ENCODE results near the gene ARHGAP24.
"Not testable (repeated sequence)": the region's sequence is repeated elsewhere in the genome, so short reads cannot be mapped to it uniquely, and the experiment has no call there.

ARHGAP24 gene

DNA sequence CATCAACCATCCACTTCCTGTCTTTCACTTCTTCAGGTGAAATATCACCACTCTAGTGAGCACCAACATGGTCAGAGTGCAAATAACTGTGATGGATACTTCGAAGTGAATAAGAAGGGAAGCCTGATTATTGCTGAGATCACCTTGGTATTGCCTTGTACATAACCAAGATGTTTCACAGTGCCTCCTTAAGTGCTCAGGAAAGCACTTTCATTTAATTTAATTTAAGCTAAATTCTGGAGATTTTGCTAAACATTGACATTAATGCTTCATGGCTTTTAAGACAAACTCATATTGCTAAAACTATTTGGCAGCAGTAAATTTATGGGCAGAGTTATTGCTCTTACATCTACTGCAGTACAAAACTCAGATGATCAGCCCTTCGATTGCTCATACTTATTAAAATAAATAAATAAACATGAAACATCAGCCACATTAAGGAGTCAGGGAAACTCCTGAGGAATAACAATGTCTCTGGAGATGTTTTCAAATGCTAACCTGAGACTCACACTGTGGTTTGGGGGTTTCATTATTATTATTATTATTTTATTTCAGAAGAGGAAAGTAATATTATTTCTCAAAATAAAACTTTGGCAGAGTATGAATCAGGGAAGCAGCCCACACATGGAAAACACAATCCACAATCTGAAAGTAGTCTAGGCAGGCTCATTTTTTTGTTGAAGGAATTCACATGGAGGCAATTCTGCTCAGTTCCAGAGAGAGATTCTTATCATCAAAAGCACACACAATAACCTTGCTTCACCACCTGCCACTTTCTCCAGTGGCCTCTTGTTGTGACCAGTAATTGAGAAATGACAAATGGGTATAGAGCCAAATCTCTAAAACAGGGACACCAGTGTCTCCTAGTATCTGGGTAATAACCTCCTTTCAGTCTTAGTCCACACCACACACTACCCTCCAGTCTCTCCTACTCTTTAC lies 540.7 kb downstream of the ARHGAP24 start:
- no peak overlapping the region for H3K4me3 ChIP-seq (ENCODE audit: low read depth in 1 of 2, low read length in 2 of 2)
- H3K9me3 ChIP-seq (ENCODE audit: control insufficient read depth in 1 of 2, low read length in 2 of 2), result no peaks in the 10 kb centered on the region
- H3K36me3 ChIP-seq (ENCODE audit: control insufficient read depth in 1 of 2, insufficient read depth in 2 of 2, low read length in 2 of 2), result no peaks in the 10 kb centered on the region
- H3K27ac ChIP-seq (ENCODE audit: low read length), result no peak overlapping the region
- H3K27me3 ChIP-seq (ENCODE audit: low read depth, low read length), result no peaks in the 10 kb centered on the region
- H3K4me1 ChIP-seq (ENCODE audit: control insufficient read depth in 1 of 2, insufficient read depth in 2 of 2, low read length in 2 of 2), result no peaks in the 10 kb centered on the region

DNA sequence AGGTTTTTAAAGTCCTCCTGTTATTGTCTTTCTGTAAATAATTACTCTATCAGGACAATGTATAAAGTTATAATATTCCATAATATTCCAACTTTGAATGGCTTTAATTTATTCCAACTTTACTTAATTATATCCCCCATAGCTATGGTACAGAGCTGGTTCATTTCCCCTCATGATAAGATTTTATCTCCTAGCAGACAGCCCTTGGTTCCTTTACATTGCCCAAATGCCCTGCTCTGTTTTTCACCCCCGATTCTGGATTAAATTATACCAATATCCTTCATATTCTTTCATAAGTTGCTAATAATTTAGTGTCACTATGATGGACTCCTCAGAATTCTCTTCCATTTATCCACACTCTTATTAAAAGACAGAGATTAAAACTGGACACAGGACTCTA lies 544.4 kb downstream of the ARHGAP24 start:
- Histone ChIP-seq H3K4me3 (ENCODE audit: low read depth in 1 of 2, low read length in 2 of 2) (no peak overlapping the region), H3K36me3 (ENCODE audit: control insufficient read depth in 1 of 2, insufficient read depth in 2 of 2, low read length in 2 of 2) (no peaks in the 10 kb centered on the region), H3K9me3 (ENCODE audit: control insufficient read depth in 1 of 2, low read length in 2 of 2) (no peaks in the 10 kb centered on the region), H3K4me1 (ENCODE audit: control insufficient read depth in 1 of 2, insufficient read depth in 2 of 2, low read length in 2 of 2) (no peaks in the 10 kb centered on the region), H3K27me3 (ENCODE audit: low read depth, low read length) (no peaks in the 10 kb centered on the region), H3K27ac (ENCODE audit: low read length) (no peak overlapping the region)

GRCh38 chr4:86019906-86020305 lies 545.0 kb downstream of the ARHGAP24 start:
- Histone ChIP-seq H3K4me1 (ENCODE audit: control insufficient read depth in 1 of 2, insufficient read depth in 2 of 2, low read length in 2 of 2) (no peaks in the 10 kb centered on the region), H3K9me3 (ENCODE audit: control insufficient read depth in 1 of 2, low read length in 2 of 2) (no peaks in the 10 kb centered on the region), H3K27ac (ENCODE audit: low read length) (no peak overlapping the region), H3K4me3 (ENCODE audit: low read depth in 1 of 2, low read length in 2 of 2) (no peak overlapping the region), H3K27me3 (ENCODE audit: low read depth, low read length) (no peaks in the 10 kb centered on the region), H3K36me3 (ENCODE audit: control insufficient read depth in 1 of 2, insufficient read depth in 2 of 2, low read length in 2 of 2) (no peaks in the 10 kb centered on the region)

DNA sequence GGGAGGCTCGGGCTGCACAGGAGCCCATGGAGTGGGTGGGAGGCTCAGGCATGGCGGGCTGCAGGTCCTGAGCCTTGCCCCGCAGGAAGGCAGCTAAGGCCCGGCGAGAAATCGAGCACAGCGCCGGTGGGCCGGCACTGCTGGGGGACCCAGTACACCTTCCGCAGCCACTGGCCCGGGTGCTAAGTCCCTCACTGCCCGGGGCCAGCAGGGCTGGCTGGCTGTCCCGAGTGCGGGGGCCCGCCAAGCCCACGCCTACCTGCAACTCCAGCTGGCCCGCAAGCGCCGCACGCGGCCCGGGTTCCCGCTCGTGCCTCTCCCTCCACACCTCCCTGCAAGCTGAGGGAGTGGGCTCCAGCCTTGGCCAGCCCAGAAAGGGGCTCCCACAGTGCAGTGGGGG lies 546.7 kb downstream of the ARHGAP24 start:
- H3K4me1 ChIP-seq (ENCODE audit: control insufficient read depth in 1 of 2, insufficient read depth in 2 of 2, low read length in 2 of 2); H3K27me3 ChIP-seq (ENCODE audit: low read depth, low read length); H3K4me3 ChIP-seq (ENCODE audit: low read depth in 1 of 2, low read length in 2 of 2); H3K27ac ChIP-seq (ENCODE audit: low read length); H3K36me3 ChIP-seq (ENCODE audit: control insufficient read depth in 1 of 2, insufficient read depth in 2 of 2, low read length in 2 of 2); H3K9me3 ChIP-seq (ENCODE audit: control insufficient read depth in 1 of 2, low read length in 2 of 2): not testable (repeated sequence)

GRCh38 chr4:86026720-86027119 lies 551.8 kb downstream of the ARHGAP24 start:
- Histone ChIP-seq H3K36me3 (ENCODE audit: control insufficient read depth in 1 of 2, insufficient read depth in 2 of 2, low read length in 2 of 2) (no peaks in the 10 kb centered on the region), H3K4me3 (ENCODE audit: low read depth in 1 of 2, low read length in 2 of 2) (no peak overlapping the region), H3K9me3 (ENCODE audit: control insufficient read depth in 1 of 2, low read length in 2 of 2) (no peaks in the 10 kb centered on the region), H3K4me1 (ENCODE audit: control insufficient read depth in 1 of 2, insufficient read depth in 2 of 2, low read length in 2 of 2) (no peaks in the 10 kb centered on the region), H3K27ac (ENCODE audit: low read length) (no peak overlapping the region), H3K27me3 (ENCODE audit: low read depth, low read length) (no peaks in the 10 kb centered on the region)

GRCh38 chr4:86031927-86032326 lies 557.0 kb downstream of the ARHGAP24 start:
- H3K36me3 ChIP-seq (ENCODE audit: control insufficient read depth in 1 of 2, insufficient read depth in 2 of 2, low read length in 2 of 2), result peaks cover 0 to 4% of the 10 kb centered on the region in 2 donors
- no peaks in the 10 kb centered on the region for H3K27me3 ChIP-seq (ENCODE audit: low read depth, low read length)
- peaks cover 0 to 20% of the 10 kb centered on the region in 2 donors for H3K4me1 ChIP-seq (ENCODE audit: control insufficient read depth in 1 of 2, insufficient read depth in 2 of 2, low read length in 2 of 2)
- no peak overlapping the region for H3K27ac ChIP-seq (ENCODE audit: low read length)
- H3K4me3 ChIP-seq (ENCODE audit: low read depth in 1 of 2, low read length in 2 of 2), result no peak overlapping the region
- no peaks in the 10 kb centered on the region for H3K9me3 ChIP-seq (ENCODE audit: control insufficient read depth in 1 of 2, low read length in 2 of 2)

DNA sequence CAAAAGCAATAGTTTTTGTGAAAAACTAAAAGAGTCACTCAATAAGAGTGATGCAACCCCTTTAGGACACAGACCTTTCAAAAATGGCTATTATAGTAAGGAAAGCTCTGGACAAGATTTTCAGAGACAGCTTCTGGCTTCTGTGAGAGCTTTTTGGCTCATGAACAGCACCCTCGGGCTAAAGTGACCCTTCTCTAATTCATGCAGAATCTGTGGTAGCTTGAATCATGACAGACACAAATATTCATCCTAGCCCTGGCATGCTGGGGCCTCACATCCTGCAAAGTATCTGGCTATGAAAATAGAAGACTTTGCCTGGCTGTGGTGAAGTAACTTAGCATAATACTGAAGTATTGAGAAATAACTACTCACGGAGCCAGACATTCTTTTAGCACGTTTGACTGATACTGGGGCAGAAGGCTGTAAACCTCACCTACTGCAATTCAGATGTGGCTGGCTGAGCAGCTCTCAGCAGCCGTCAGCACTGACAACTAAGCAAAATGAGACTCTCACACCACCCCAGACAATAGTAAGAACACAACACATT lies 557.6 kb downstream of the ARHGAP24 start:
- no peak overlapping the region for H3K27ac ChIP-seq (ENCODE audit: low read length)
- H3K9me3 ChIP-seq (ENCODE audit: control insufficient read depth in 1 of 2, low read length in 2 of 2), result no peaks in the 10 kb centered on the region
- H3K27me3 ChIP-seq (ENCODE audit: low read depth, low read length), result no peaks in the 10 kb centered on the region
- H3K36me3 ChIP-seq (ENCODE audit: control insufficient read depth in 1 of 2, insufficient read depth in 2 of 2, low read length in 2 of 2), result peaks cover 0 to 4% of the 10 kb centered on the region in 2 donors
- H3K4me1 ChIP-seq (ENCODE audit: control insufficient read depth in 1 of 2, insufficient read depth in 2 of 2, low read length in 2 of 2), result peaks cover 0 to 20% of the 10 kb centered on the region in 2 donors
- H3K4me3 ChIP-seq (ENCODE audit: low read depth in 1 of 2, low read length in 2 of 2), result no peak overlapping the region

- Histone ChIP-seq H3K36me3 (ENCODE audit: control insufficient read depth in 1 of 2, insufficient read depth in 2 of 2, low read length in 2 of 2) (peaks cover 0 to 4% of the 10 kb centered on the region in 2 donors), H3K27me3 (ENCODE audit: low read depth, low read length) (no peaks in the 10 kb centered on the region), H3K27ac (ENCODE audit: low read length) (no peak overlapping the region), H3K4me1 (ENCODE audit: control insufficient read depth in 1 of 2, insufficient read depth in 2 of 2, low read length in 2 of 2) (peaks cover 0 to 20% of the 10 kb centered on the region in 2 donors), H3K9me3 (ENCODE audit: control insufficient read depth in 1 of 2, low read length in 2 of 2) (no peaks in the 10 kb centered on the region), H3K4me3 (ENCODE audit: low read depth in 1 of 2, low read length in 2 of 2) (no peak overlapping the region)
These were observed 558.2 kb downstream of the ARHGAP24 start for GRCh38 chr4:86033171-86033570.

GRCh38 chr4:86034616-86035015 lies 559.7 kb downstream of the ARHGAP24 start:
- H3K4me3 ChIP-seq (ENCODE audit: low read depth in 1 of 2, low read length in 2 of 2), result no peak overlapping the region
- peaks cover 0 to 4% of the 10 kb centered on the region in 2 donors for H3K36me3 ChIP-seq (ENCODE audit: control insufficient read depth in 1 of 2, insufficient read depth in 2 of 2, low read length in 2 of 2)
- peaks cover 0 to 20% of the 10 kb centered on the region in 2 donors for H3K4me1 ChIP-seq (ENCODE audit: control insufficient read depth in 1 of 2, insufficient read depth in 2 of 2, low read length in 2 of 2)
- H3K27ac ChIP-seq (ENCODE audit: low read length), result no peak overlapping the region
- no peaks in the 10 kb centered on the region for H3K9me3 ChIP-seq (ENCODE audit: control insufficient read depth in 1 of 2, low read length in 2 of 2)
- H3K27me3 ChIP-seq (ENCODE audit: low read depth, low read length), result no peaks in the 10 kb centered on the region

DNA sequence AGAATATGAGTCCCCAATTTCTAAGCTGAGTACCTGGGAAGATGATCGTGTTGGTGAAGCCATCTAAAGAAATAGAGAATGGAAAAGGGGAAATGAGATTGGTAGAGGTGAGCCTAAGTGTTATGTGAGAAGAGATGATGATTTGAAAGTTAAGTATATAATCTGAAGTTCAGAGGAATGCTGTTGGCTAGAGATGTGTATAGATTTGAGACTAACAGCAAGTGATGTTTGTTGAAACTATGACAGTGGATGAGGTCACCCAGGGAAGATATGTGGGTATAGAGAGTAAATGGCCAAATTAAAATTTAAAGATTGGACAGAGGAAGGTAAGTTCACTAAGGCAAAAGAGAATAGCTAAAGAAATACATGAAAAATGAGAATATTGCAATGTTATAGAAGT lies 560.7 kb downstream of the ARHGAP24 start:
- no peak overlapping the region for H3K4me3 ChIP-seq (ENCODE audit: low read depth in 1 of 2, low read length in 2 of 2)

GRCh38 chr4:86036736-86037135 lies 561.8 kb downstream of the ARHGAP24 start:
- H3K27ac ChIP-seq (ENCODE audit: low read length), result no peak overlapping the region
- peaks cover 0 to 20% of the 10 kb centered on the region in 2 donors for H3K4me1 ChIP-seq (ENCODE audit: control insufficient read depth in 1 of 2, insufficient read depth in 2 of 2, low read length in 2 of 2)
- H3K27me3 ChIP-seq (ENCODE audit: low read depth, low read length), result no peaks in the 10 kb centered on the region
- H3K36me3 ChIP-seq (ENCODE audit: control insufficient read depth in 1 of 2, insufficient read depth in 2 of 2, low read length in 2 of 2), result peaks cover 0 to 4% of the 10 kb centered on the region in 2 donors
- no peak overlapping the region for H3K4me3 ChIP-seq (ENCODE audit: low read depth in 1 of 2, low read length in 2 of 2)
- no peaks in the 10 kb centered on the region for H3K9me3 ChIP-seq (ENCODE audit: control insufficient read depth in 1 of 2, low read length in 2 of 2)

More for the DNA sequence above, 560.7 kb downstream of the ARHGAP24 start:
- Histone ChIP-seq H3K9me3 (ENCODE audit: control insufficient read depth in 1 of 2, low read length in 2 of 2) (no peaks in the 10 kb centered on the region), H3K36me3 (ENCODE audit: control insufficient read depth in 1 of 2, insufficient read depth in 2 of 2, low read length in 2 of 2) (peaks cover 0 to 4% of the 10 kb centered on the region in 2 donors), H3K27ac (ENCODE audit: low read length) (no peak overlapping the region), H3K27me3 (ENCODE audit: low read depth, low read length) (no peaks in the 10 kb centered on the region), H3K4me1 (ENCODE audit: control insufficient read depth in 1 of 2, insufficient read depth in 2 of 2, low read length in 2 of 2) (peaks cover 0 to 20% of the 10 kb centered on the region in 2 donors)
